GM19193 (cell line): Measurements from ENCODE around the gene KDELR1.
A peak's percentile ranks its signal among the peaks of the same experiment; 100 is the strongest.

ENCODE experiments used
- POLR2A ChIP-seq: IDR thresholded peaks from 4 replicates; pipeline ENCODE4 v1.6.1; 2011; ENCODE audit not compliant: insufficient read depth, insufficient read length; ENCODE audit errors: extremely low read depth

Gene KDELR1

GRCh38 chr19:48403606-48404005 is 12.3 kb upstream of the KDELR1 start:
- no peak for TF ChIP-seq POLR2A

DNA sequence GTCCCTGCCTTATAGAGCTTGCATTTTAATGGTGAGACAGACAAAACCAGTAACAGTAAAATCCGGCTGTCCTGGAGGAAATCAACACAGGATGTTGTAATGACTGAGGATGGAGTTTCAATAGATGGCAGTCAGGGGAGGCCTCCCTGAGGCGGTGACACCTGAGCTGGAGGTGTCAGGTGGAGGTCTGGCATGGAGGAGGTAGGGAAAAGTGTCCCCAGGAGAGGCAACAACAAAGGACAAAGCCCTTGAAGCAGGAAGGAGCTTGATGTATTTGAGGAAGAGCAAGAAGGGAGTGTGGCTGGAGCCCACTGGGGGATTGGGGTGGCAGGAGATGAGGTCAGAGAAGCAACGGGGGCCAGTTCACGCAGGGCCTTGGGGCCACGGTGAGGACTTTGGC is 9.9 kb upstream of the KDELR1 start:
- no peak for TF ChIP-seq POLR2A

DNA sequence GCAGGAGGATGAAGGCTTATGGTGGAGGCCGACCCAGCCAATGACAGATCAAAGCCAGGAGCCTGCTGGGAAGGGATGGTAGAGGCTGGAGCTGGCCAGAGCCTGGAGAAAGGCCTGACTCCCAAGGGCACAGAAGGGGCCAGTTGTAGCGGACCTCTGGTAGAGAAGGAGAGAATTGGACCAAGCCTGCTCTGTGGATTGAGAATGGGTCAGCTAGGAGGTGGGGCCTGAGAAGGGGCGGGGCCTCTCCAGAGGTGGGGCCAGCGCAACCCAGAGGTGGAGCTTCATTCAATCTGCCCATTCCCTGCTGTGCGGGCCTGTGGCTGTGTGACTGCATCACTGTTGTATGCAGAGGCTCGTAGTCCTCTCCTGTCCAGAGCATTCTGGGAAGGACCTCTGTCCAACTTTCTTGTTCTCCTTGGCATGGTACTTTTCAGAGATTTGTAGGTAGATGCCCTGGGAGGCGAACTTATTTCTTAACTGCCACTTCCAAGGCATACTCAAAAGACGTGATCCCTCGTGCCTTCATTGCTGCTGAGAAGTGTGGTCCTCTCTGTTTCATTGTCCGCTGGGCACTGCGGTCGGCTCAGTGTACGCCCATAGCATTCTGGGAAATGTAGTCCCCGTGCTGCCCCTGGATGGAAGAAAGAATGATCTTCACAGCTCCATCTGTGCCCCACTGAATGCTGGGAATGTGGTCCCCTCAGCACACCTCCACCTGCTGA is 8.8 kb upstream of the KDELR1 start:
- no peak for TF ChIP-seq POLR2A

- peak; percentile 59 for TF ChIP-seq POLR2A
Observed at GRCh38 chr19:48398375-48399235, 7.3 kb upstream of the KDELR1 start.

GRCh38 chr19:48398102-48398374 is 6.7 kb upstream of the KDELR1 start:
- TF ChIP-seq POLR2A = no peak

- TF ChIP-seq POLR2A = no peak
Observed at GRCh38 chr19:48397263-48398101, 6.1 kb upstream of the KDELR1 start.

DNA sequence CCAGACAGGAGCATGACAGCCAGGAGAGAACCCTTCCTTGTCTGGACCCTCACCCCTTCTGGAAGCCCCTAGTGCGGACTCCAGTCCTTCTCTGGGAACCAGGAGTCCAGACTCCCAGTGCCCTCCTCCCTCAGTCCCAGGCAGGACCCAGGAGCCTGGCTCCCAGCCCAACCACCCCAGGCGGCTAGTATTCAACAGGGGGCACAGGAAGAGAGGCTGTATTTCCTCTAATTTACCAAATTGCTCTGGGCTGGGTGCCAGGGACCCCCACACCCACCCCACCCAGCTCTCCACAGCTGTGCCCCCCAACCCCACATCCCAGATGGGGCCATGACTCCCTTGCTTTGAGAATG is 5.4 kb upstream of the KDELR1 start:
- no peak for TF ChIP-seq POLR2A

DNA sequence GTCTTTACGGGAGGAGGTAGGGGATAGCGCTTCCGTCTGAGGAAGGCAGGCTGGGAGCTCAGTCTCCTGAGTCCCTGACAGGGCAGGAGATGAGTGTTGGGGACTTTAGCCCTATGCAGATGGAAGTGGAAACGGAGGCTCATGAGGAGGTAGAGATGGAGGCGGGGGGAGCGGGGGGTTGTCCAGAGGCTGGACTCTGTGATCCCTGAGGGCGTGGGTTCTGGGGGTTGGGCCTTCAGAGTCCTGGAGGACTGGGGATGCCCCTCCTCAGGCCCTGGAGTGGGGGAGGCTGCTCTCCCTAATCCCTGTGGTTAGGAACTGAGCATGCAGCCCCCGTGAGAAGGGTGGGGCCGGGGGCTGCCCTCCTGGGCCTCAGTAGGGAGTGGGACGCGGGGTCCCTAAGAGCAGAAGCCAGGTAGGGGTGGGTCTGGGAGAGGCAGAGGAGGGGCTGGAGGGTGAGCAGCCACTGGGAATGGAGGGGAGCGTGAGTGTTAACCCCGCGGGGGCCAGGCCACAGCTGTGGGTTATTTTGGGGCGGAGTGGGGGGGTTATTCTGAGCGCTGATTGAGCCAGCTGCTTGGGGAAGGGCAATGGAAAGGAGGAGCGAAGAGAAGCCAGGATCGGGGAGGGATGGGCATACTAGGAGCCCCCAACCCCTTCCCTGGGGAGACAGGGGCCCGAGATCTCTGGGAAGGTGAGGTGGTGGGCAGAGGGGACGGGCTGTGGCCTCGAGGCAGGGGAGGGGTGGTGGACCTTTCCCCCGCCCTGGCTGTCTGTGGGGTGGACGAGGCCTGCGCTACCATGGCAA is 4.9 kb upstream of the KDELR1 start:
- TF ChIP-seq POLR2A = no peak

GRCh38 chr19:48395499-48395898 is 4.1 kb upstream of the KDELR1 start:
- TF ChIP-seq POLR2A = no peak

GRCh38 chr19:48395170-48395455 is 3.8 kb upstream of the KDELR1 start:
- TF ChIP-seq POLR2A = no peak

GRCh38 chr19:48394331-48395169 is 3.2 kb upstream of the KDELR1 start:
- TF ChIP-seq POLR2A = no peak

DNA sequence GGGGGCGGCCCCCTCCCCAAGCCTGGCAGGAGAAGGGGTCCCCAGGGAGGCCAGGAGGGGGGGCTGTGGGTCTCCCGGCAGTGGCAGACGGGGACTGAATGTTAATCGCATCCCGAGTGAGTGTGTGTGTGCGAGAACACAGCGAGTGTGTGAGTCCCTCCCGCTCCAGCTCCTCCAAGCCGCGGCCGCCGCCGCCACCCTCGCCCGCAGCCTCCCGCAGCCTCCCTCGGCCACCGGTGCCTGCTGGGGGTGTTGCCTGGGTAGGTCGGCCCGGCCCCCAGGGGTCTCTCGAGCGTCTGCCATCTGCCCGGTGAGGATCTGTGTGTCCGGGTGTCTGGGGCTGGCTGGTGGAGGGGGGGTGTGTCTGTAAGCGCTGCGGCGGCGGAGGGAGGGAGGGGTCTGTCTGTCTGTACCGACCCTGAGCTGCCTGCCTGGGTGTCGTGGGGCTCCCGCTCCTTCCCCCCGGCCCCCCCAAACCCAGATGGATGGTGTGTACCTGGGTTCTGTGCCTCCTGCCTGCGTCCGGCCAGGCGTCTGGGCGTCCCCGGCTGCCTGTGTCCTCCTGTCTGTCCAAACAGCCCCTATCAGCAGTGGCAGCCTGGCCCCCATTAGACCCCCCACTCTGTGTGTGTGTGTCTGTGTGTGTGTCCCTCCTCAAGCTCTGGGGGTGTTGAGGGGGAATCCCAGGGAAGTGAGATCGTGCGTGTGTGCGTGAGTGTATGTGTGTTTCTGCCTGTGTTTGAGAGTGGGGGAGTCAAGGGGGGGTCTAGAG is 2.4 kb upstream of the KDELR1 start, which contains the start of gene GRIN2D:
Gene GRIN2D (plus strand): TSS at position 110 of the 772 bp plus-strand sequence. CDS start 4,725 bp downstream, outside the sequence.
- no peak for TF ChIP-seq POLR2A

GRCh38 chr19:48392860-48393558 is 1.7 kb upstream of the KDELR1 start:
- TF ChIP-seq POLR2A = no peak
